Kidney tubule cell (primary cell): ENCODE results near the gene KIF1B.

Experiments
- DNase-seq: peaks from one replicate; pipeline ENCODE4 v3.0.0-alpha.2; 2018; ENCODE audit warnings: low spot score

Gene KIF1B

GRCh38 chr1:10429868-10430215, 219.5 kb downstream of the KIF1B start:
- DNase-seq = no peak

DNA sequence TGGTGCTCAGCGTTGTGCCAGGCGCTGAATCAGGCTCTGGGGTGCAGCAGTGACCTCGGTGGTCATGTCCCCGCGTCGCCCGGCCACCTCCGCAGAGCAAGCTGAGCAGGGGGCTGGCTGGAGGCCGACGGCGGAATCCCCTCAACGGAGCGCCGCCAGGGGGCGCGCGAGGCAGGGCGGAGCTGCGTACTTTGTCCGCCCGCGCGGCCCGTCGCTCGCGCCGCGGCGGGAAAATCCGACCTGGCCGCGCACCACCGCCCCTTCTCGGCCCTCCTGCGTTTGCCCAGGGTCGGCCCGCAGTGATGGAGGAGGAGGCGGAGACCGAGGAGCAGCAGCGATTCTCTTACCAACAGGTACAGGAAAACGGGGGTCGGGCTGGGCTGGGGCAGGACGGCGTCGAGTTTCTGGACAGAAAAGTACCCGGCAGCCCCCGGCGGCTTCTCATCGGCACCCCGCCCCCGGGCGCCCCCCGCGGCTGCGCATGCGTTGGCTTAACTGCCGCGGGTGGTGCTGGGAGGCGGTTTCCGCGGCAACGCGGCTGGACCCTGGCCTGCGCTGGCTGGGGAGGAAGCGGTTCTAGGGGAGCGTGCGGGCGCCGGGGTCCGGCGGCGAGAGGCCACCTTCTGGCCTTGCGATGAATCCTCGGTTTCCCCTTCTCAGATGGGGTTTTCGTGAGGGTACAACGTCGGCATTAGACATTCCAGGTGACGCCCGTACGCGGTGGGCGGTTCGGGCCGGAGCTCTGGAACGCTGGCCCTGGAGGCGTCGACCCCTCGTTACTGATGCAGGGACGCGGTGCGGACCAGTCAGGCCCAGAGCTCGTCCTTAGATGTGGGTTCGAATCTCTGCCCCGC, 220.1 kb downstream of the KIF1B start, which contains the start of gene CENPS:
TSS of gene CENPS (plus strand) at position 218 of the 854 bp plus-strand sequence. CDS start at position 303, 85 bp downstream.
- DNase-seq = peak; percentile 85
